H1 (cell line): ENCODE measurements around the gene MIR17HG. TPM values are rescaled to one million over a fixed set of nuclear protein-coding genes. Genes with fewer than 3 reads are reported as not detected.
A peak's percentile ranks its signal among the peaks of the same experiment; 100 is the strongest.

Source experiments
- CHD7 ChIP-seq: fragments of 300-600 bp; sonication (generic); IDR thresholded peaks from 2 replicates; pipeline ENCODE4 v1.7.1; 2012; ENCODE audit warnings: low read length, moderate library complexity, mild to moderate bottlenecking, inconsistent platforms; ENCODE audit not compliant: insufficient replicate concordance
- EGR1 ChIP-seq: IDR thresholded peaks from 2 replicates; pipeline ENCODE4 v1.6.1; 2011; ENCODE audit warnings: low read depth, low read length, borderline replicate concordance
- KDM4A ChIP-seq: IDR thresholded peaks from one replicate; pipeline ENCODE4 v1.7.1; 2012; ENCODE audit warnings: low read depth, mild to moderate bottlenecking, moderate library complexity, low read length, inconsistent platforms; ENCODE audit not compliant: severe bottlenecking
- KDM5A ChIP-seq: fragments of 200-600 bp; IDR thresholded peaks from 2 replicates; pipeline ENCODE4 v1.7.1; 2012; ENCODE audit warnings: mild to moderate bottlenecking, low read length, inconsistent platforms, mixed read lengths
- PHF8 ChIP-seq: fragments of 200-600 bp; sonication (generic); conservative IDR thresholded peaks from 2 replicates; pipeline ENCODE4 v1.7.1; 2012; ENCODE audit warnings: low read depth, mild to moderate bottlenecking, inconsistent platforms, low read length, moderate library complexity
- RAD21 ChIP-seq, 2 experiments: IDR thresholded peaks in 1 of 2; conservative IDR thresholded peaks in 1 of 2; 2 replicates each; pipeline ENCODE4 v1.6.1; 2011; ENCODE audit warnings: low read depth in 2 of 2, low read length in 2 of 2, improper control_type of control experiment in 1 of 2, inconsistent platforms in 1 of 2, mild to moderate bottlenecking in 1 of 2, moderate library complexity in 1 of 2
- RXRA ChIP-seq: IDR thresholded peaks from 2 replicates; pipeline ENCODE4 v1.6.1; 2011; ENCODE audit warnings: low read depth, mild to moderate bottlenecking, low read length, moderate library complexity; ENCODE audit not compliant: insufficient read depth
- SIRT6 ChIP-seq: IDR thresholded peaks from one replicate; pipeline ENCODE4 v1.7.1; 2012; ENCODE audit warnings: low read length, inconsistent platforms
- ZNF274 ChIP-seq: IDR thresholded peaks from 2 replicates; pipeline ENCODE4 v1.7.0; 2012; ENCODE audit warnings: low read length, borderline replicate concordance; ENCODE audit errors: extremely low read depth
- polyA plus RNA-seq, 7 experiments: library from polyadenylated mRNA; depleted of rRNA in 3 of 7; stranded (reverse) in 5 of 7; unstranded in 2 of 7; fragments of >200 nt in 5 of 7; fragments of 200-250 nt in 2 of 7; gene quantifications; 1 replicate in 5 of 7; 2 replicates in 1 of 7; 4 replicates in 1 of 7; pipeline versions ENCODE4 v1.2.1 to v1.2.3, GENCODE V29; 2011 to 2013; ENCODE audit warnings: missing spikeins in 2 of 7, mixed read lengths in 2 of 7
- total RNA-seq: library from RNA; stranded (reverse); fragmentation: NEBNext Ultra II Directional; extraction: Animal tissue kit (Norgen Biotek cat#: 25700); gene quantifications from 2 replicates; pipeline ENCODE4 v1.2.1, GENCODE V29; 2021

The MIR17HG gene
- total and polyA plus RNA-seq, 2 of the 8 experiments (the other 6 are each of a cell fraction or from before 2014, with no cell fraction given) = 11.5 to 36.9 TPM

GRCh38 chr13:91348906-91349435, 1.5 kb downstream of the MIR17HG start (continued):
- TF ChIP-seq CHD7 = no peak
- TF ChIP-seq KDM5A = no peak
- TF ChIP-seq RAD21 (IDR thresholded peaks at IDR 0.05 in 1 of 2, conservative IDR thresholded peaks at IDR 0.05 in 1 of 2; ENCODE audit: low read depth in 2 of 2, low read length in 2 of 2) = peak in 1 of 2 experiments; percentile 33; a peak in 1 of 4 replicates
- TF ChIP-seq SIRT6 = no peak
- no peak for TF ChIP-seq EGR1
- peak; percentile 20 for TF ChIP-seq PHF8
- no peak for TF ChIP-seq RXRA
- TF ChIP-seq ZNF274 = no peak
- no peak for TF ChIP-seq KDM4A
